Activated T-cell treated with anti-CD3 and anti-CD28 coated beads, Interleukin-2, amount 50 U/mL, for 72 hours (primary cell): Measurements from ENCODE around the gene RHBDF2. TPM values are rescaled to one million over a fixed set of nuclear protein-coding genes. Genes with fewer than 3 reads are reported as not detected.

Experiments used
- ATAC-seq, 2 donors: fragments of 150-1000 bp; cut with Tn5 transposase; replicated peaks in 1 of 2; 2 replicates each; pipeline ENCODE4 v1.10.0; 2021; ENCODE audit warnings: moderate library complexity in 2 of 2, mild to moderate bottlenecking in 1 of 2
- DNase-seq, 2 donors: peaks; one replicate each; pipeline ENCODE4 v3.0.0; 2021 to 2022; ENCODE audit warnings: mixed read lengths in 1 of 2
- H3K27ac Mint-ChIP-seq: one replicate; pipeline ENCODE4 v1.8.0; 2022; ENCODE audit warnings: mild to moderate bottlenecking, moderate library complexity, mixed read lengths
- H3K27me3 Mint-ChIP-seq: one replicate; pipeline ENCODE4 v1.8.0; 2022; ENCODE audit warnings: low read depth, mixed read lengths
- H3K36me3 Mint-ChIP-seq, 2 donors: one replicate each; pipeline ENCODE4 v1.8.0; 2022; ENCODE audit warnings: mixed read lengths in 2 of 2, mild to moderate bottlenecking in 1 of 2; ENCODE audit not compliant: insufficient read depth in 2 of 2
- H3K4me1 Mint-ChIP-seq: one replicate; pipeline ENCODE4 v1.8.0; 2022; ENCODE audit warnings: low read depth, mixed read lengths
- H3K4me3 Mint-ChIP-seq, 2 donors: one replicate each; pipeline ENCODE4 v1.8.0; 2022; ENCODE audit warnings: mild to moderate bottlenecking in 2 of 2, mixed read lengths in 2 of 2, moderate library complexity in 2 of 2
- H3K9me3 Mint-ChIP-seq, 2 donors: one replicate each; pipeline ENCODE4 v1.8.0; 2022; ENCODE audit warnings: mixed read lengths in 2 of 2
- total RNA-seq, 2 donors: library from RNA; stranded (reverse); gene quantifications; one replicate each; pipeline ENCODE4 v1.2.3, GENCODE V29; 2022

Gene RHBDF2
- total RNA-seq, 2 donors from 2014 or later, result 38.7 to 39.0 TPM

GRCh38 chr17:76428511-76428910 lies 72.7 kb downstream of the RHBDF2 start:
- no peaks in the 10 kb centered on the region for H3K4me1 Mint-ChIP-seq
- no peaks in the 10 kb centered on the region for H3K9me3 Mint-ChIP-seq
- DNase-seq, result no peak
- no peaks in the 10 kb centered on the region for H3K27me3 Mint-ChIP-seq
- H3K27ac Mint-ChIP-seq, result no peak overlapping the region
- no peaks in the 10 kb centered on the region for H3K36me3 Mint-ChIP-seq
- no peak for ATAC-seq
- no peak overlapping the region for H3K4me3 Mint-ChIP-seq

GRCh38 chr17:76427501-76428231 lies 73.6 kb downstream of the RHBDF2 start:
- no peaks in the 10 kb centered on the region for H3K9me3 Mint-ChIP-seq
- H3K36me3 Mint-ChIP-seq, result peaks cover 0 to 3% of the 10 kb centered on the region in 2 donors
- H3K4me3 Mint-ChIP-seq, result no peak overlapping the region
- no peak overlapping the region for H3K27ac Mint-ChIP-seq
- DNase-seq (no peak), ATAC-seq (no peak)
- no peaks in the 10 kb centered on the region for H3K4me1 Mint-ChIP-seq
- no peaks in the 10 kb centered on the region for H3K27me3 Mint-ChIP-seq

GRCh38 chr17:76426853-76427252 lies 74.4 kb downstream of the RHBDF2 start:
- no peaks in the 10 kb centered on the region for H3K4me1 Mint-ChIP-seq
- H3K36me3 Mint-ChIP-seq, result peaks cover 0 to 3% of the 10 kb centered on the region in 2 donors
- H3K27me3 Mint-ChIP-seq, result no peaks in the 10 kb centered on the region
- no peak overlapping the region for H3K4me3 Mint-ChIP-seq
- no peaks in the 10 kb centered on the region for H3K9me3 Mint-ChIP-seq
- DNase-seq (no peak), ATAC-seq (no peak)
- no peak overlapping the region for H3K27ac Mint-ChIP-seq

- peaks cover 0 to 3% of the 10 kb centered on the region in 2 donors for H3K36me3 Mint-ChIP-seq
- H3K9me3 Mint-ChIP-seq, result no peaks in the 10 kb centered on the region
- peaks cover 13% of the 10 kb centered on the region for H3K4me1 Mint-ChIP-seq
- H3K27ac Mint-ChIP-seq, result no peak overlapping the region
- no peak for ATAC-seq
- DNase-seq, result no peak
- H3K4me3 Mint-ChIP-seq, result no peak overlapping the region
- no peaks in the 10 kb centered on the region for H3K27me3 Mint-ChIP-seq
Measured at GRCh38 chr17:76422860-76423259, 78.4 kb downstream of the RHBDF2 start.

GRCh38 chr17:76422406-76422805 lies 78.8 kb downstream of the RHBDF2 start:
- no peak for DNase-seq
- Mint-ChIP-seq H3K27ac (no peak overlapping the region), H3K4me3 (no peak overlapping the region), H3K36me3 (peaks cover 0 to 3% of the 10 kb centered on the region in 2 donors), H3K27me3 (no peaks in the 10 kb centered on the region), H3K9me3 (no peaks in the 10 kb centered on the region), H3K4me1 (peaks cover 17% of the 10 kb centered on the region)
- no peak for ATAC-seq

GRCh38 chr17:76421044-76421407 lies 80.2 kb downstream of the RHBDF2 start:
- ATAC-seq, result no peak
- H3K27ac Mint-ChIP-seq, result no peak overlapping the region
- H3K9me3 Mint-ChIP-seq, result no peaks in the 10 kb centered on the region
- no peak overlapping the region for H3K4me3 Mint-ChIP-seq
- no peaks in the 10 kb centered on the region for H3K27me3 Mint-ChIP-seq
- H3K36me3 Mint-ChIP-seq, result peaks cover 0 to 3% of the 10 kb centered on the region in 2 donors
- no peak for DNase-seq
- H3K4me1 Mint-ChIP-seq, result peaks cover 17% of the 10 kb centered on the region

Other genes starting within 250 kb of the RHBDF2 start
- gene UBALD2, start 236.1 kb downstream of the RHBDF2 start, total RNA-seq, result 100 to 1,000 TPM; 629 to 707 TPM
- 1 to 10 TPM; 3.1 to 4.5 TPM for gene QRICH2, start 193.1 kb downstream of the RHBDF2 start, total RNA-seq
- gene PRPSAP1, start 147.5 kb downstream of the RHBDF2 start, total RNA-seq, result 10 to 100 TPM; 46.4 to 52.6 TPM
- gene SPHK1, start 116.8 kb downstream of the RHBDF2 start, total RNA-seq, result 10 to 100 TPM; 11.6 to 13.9 TPM
- gene UBE2O, start 48.3 kb downstream of the RHBDF2 start, total RNA-seq, result 10 to 100 TPM; 21.5 to 22.8 TPM
- gene AANAT, start 33.8 kb downstream of the RHBDF2 start, total RNA-seq, result not detected
- gene CYGB, start 36.3 kb upstream of the RHBDF2 start, total RNA-seq, result under 1 TPM in 1 of 2 donors, not detected in 1; 0.44 TPM
- gene PRCD, start 38.6 kb upstream of the RHBDF2 start, total RNA-seq, result 1 to 10 TPM; 1.1 to 1.5 TPM
- gene ST6GALNAC2, start 84.4 kb upstream of the RHBDF2 start, total RNA-seq, result 1 to 10 TPM; 1.0 to 1.2 TPM
- gene ST6GALNAC1, start 142.3 kb upstream of the RHBDF2 start, total RNA-seq, result 1 to 10 TPM in 1 of 2 donors, under 1 TPM in 1; 0.44 to 1.8 TPM
- 10 to 100 TPM; 17.4 to 21.8 TPM for gene MXRA7, start 209.5 kb upstream of the RHBDF2 start, total RNA-seq
- 10 to 100 TPM; 56.5 to 67.2 TPM for gene JMJD6, start 225.2 kb upstream of the RHBDF2 start, total RNA-seq
- gene METTL23, start 225.4 kb upstream of the RHBDF2 start, total RNA-seq, result 10 to 100 TPM; 25.4 to 30.7 TPM
- gene SRSF2, start 235.9 kb upstream of the RHBDF2 start, total RNA-seq, result 100 to 1,000 TPM; 260 to 275 TPM
- 10 to 100 TPM; 34.8 to 43.1 TPM for gene MFSD11, start 236.7 kb upstream of the RHBDF2 start, total RNA-seq